Measurements from ENCODE around the gene CHST8.

Gene CHST8

DNA sequence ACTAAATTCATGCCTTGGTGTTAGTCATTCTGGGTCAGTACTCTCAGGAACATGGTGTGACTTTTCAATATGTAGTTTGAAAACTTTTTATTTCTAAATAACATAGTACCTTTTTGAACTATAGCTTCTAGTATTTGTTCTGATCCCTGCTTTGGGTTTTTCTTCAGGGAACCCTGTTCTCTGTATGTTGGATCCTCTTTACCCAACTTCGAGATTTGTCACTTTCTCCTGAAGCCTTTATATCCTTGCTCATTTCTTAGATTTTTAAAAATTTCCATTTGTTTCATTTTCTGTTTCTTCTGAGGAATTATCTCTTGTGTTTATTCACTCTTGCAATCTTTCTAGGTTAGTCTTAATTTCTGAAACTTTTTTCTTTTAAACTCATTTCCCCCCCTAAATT lies 12.4 kb upstream of the CHST8 start:
- Histone ChIP-seq H3K9me2 (replicated peaks; ENCODE audit: low read depth, low read length) (no peaks in the 10 kb centered on the region), H3K4me2 (ENCODE audit: low read depth, low read length, poor library complexity, severe bottlenecking) (no peak overlapping the region), H2AFZ (ENCODE audit: low read length) (no peak overlapping the region), H3F3A (ENCODE audit: low read depth) (no peaks in the 10 kb centered on the region), H3K9ac (ENCODE audit: low read depth, low read length, poor library complexity, severe bottlenecking) (no peak overlapping the region), H3K27me3 (ENCODE audit: insufficient read depth, low read length, poor library complexity, severe bottlenecking) (no peaks in the 10 kb centered on the region), H3K36me3 (ENCODE audit: insufficient read depth, low read length) (no peaks in the 10 kb centered on the region), H3K79me2 (ENCODE audit: insufficient read depth, low read length) (no peaks in the 10 kb centered on the region), H3K9me3 (ENCODE audit: insufficient read depth, low read depth, low read length) (0 out of 2 replicates have a peak, but pooled peaks cover 2% of the 10 kb centered on the region), H3K4me3 (ENCODE audit: low read length, poor library complexity, severe bottlenecking) (no peak overlapping the region), H4K20me1 (ENCODE audit: insufficient read depth, low read length, poor library complexity, severe bottlenecking) (no peaks in the 10 kb centered on the region), H3K4me1 (ENCODE audit: insufficient read depth, low read length, poor library complexity, severe bottlenecking) (no peaks in the 10 kb centered on the region)
- no peak for TF ChIP-seq EZH2phosphoT487 (IDR thresholded peaks at IDR 0.05; ENCODE audit: borderline replicate concordance)
- TF ChIP-seq, protein P1, sequence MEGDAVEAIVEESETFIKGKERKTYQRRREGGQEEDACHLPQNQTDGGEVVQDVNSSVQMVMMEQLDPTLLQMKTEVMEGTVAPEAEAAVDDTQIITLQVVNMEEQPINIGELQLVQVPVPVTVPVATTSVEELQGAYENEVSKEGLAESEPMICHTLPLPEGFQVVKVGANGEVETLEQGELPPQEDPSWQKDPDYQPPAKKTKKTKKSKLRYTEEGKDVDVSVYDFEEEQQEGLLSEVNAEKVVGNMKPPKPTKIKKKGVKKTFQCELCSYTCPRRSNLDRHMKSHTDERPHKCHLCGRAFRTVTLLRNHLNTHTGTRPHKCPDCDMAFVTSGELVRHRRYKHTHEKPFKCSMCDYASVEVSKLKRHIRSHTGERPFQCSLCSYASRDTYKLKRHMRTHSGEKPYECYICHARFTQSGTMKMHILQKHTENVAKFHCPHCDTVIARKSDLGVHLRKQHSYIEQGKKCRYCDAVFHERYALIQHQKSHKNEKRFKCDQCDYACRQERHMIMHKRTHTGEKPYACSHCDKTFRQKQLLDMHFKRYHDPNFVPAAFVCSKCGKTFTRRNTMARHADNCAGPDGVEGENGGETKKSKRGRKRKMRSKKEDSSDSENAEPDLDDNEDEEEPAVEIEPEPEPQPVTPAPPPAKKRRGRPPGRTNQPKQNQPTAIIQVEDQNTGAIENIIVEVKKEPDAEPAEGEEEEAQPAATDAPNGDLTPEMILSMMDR (conservative IDR thresholded peaks at IDR 0.05; ENCODE audit: low read length): no peak

DNA sequence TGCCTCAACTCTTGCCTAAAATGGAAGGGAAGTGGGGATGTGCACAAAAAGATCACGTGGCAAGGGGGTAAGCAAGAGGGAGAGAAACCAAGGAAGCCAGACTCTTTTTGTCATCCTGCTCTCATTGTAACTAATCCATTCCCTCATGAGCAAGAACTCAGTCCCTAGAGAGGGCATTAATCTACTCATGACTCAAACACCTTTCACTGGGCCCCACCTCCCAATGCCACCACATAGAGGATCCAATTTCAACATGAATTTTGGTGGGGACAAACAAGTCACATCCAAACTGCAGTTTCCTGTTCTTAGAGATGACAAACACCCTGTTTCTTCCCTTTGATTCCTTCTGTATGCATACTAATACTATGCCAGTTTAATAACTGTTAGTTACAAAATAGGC lies 11.2 kb upstream of the CHST8 start:
- no peaks in the 10 kb centered on the region for H3K36me3 ChIP-seq (ENCODE audit: insufficient read depth, low read length)
- H3K4me1 ChIP-seq (ENCODE audit: insufficient read depth, low read length, poor library complexity, severe bottlenecking): no peaks in the 10 kb centered on the region
- no peaks in the 10 kb centered on the region for H4K20me1 ChIP-seq (ENCODE audit: insufficient read depth, low read length, poor library complexity, severe bottlenecking)
- no peaks in the 10 kb centered on the region for H3K79me2 ChIP-seq (ENCODE audit: insufficient read depth, low read length)
- TF ChIP-seq EZH2phosphoT487 (IDR thresholded peaks at IDR 0.05; ENCODE audit: borderline replicate concordance): no peak
- TF ChIP-seq, protein P1 (conservative IDR thresholded peaks at IDR 0.05; ENCODE audit: low read length): no peak
- no peaks in the 10 kb centered on the region for H3K27me3 ChIP-seq (ENCODE audit: insufficient read depth, low read length, poor library complexity, severe bottlenecking)
- no peaks in the 10 kb centered on the region for H3F3A ChIP-seq (ENCODE audit: low read depth)
- H2AFZ ChIP-seq (ENCODE audit: low read length): no peak overlapping the region
- H3K9ac ChIP-seq (ENCODE audit: low read depth, low read length, poor library complexity, severe bottlenecking): no peak overlapping the region
- H3K4me3 ChIP-seq (ENCODE audit: low read length, poor library complexity, severe bottlenecking): no peak overlapping the region
- no peak overlapping the region for H3K4me2 ChIP-seq (ENCODE audit: low read depth, low read length, poor library complexity, severe bottlenecking)
- no peaks in the 10 kb centered on the region for H3K9me2 ChIP-seq (replicated peaks; ENCODE audit: low read depth, low read length)
- 0 out of 2 replicates have a peak, but pooled peaks cover 2% of the 10 kb centered on the region for H3K9me3 ChIP-seq (ENCODE audit: insufficient read depth, low read depth, low read length)

DNA sequence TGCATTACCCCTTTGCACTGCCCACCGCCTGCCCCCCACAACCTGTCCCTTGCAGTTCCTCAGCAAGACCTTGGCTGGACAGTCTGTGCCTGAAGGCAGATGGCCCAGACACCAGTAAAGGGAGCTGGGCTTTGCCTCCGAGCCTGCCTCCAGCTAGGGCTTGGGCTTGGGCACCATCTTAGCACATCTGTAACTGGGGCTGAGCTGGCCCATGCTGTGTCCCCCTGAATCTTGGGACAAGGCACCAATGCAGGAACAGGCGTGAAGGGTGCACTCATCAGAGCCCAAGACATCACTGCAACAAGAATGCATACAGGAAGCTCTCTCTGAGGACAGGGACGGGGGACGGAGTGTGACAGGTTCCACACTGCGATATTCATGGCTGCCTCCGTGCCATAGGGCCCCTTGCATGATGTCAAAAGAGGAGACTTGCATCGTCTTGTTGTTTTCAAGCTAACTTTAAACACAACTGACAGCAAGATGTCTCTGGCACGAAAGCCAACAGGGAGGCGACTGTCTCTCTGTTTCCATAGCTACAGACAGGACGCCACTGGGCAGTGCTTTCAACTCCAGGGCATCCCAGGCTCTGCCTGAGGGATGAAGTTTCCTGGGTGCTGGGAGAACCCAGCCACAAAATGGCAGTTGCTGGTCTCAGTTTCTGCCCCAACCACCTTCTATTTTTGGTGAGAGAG lies 8.7 kb upstream of the CHST8 start:
- no peaks in the 10 kb centered on the region for H3F3A ChIP-seq (ENCODE audit: low read depth)
- H3K36me3 ChIP-seq (ENCODE audit: insufficient read depth, low read length): no peaks in the 10 kb centered on the region
- TF ChIP-seq EZH2phosphoT487 (IDR thresholded peaks at IDR 0.05; ENCODE audit: borderline replicate concordance): no peak
- TF ChIP-seq, protein P1 (conservative IDR thresholded peaks at IDR 0.05; ENCODE audit: low read length): no peak
- no peaks in the 10 kb centered on the region for H4K20me1 ChIP-seq (ENCODE audit: insufficient read depth, low read length, poor library complexity, severe bottlenecking)
- H3K4me2 ChIP-seq (ENCODE audit: low read depth, low read length, poor library complexity, severe bottlenecking): no peak overlapping the region
- H3K4me1 ChIP-seq (ENCODE audit: insufficient read depth, low read length, poor library complexity, severe bottlenecking): no peaks in the 10 kb centered on the region
- H3K4me3 ChIP-seq (ENCODE audit: low read length, poor library complexity, severe bottlenecking): no peak overlapping the region
- H3K9me2 ChIP-seq (replicated peaks; ENCODE audit: low read depth, low read length): no peaks in the 10 kb centered on the region
- H3K27me3 ChIP-seq (ENCODE audit: insufficient read depth, low read length, poor library complexity, severe bottlenecking): no peaks in the 10 kb centered on the region
- H3K9me3 ChIP-seq (ENCODE audit: insufficient read depth, low read depth, low read length): 0 out of 2 replicates have a peak, but pooled peaks cover 2% of the 10 kb centered on the region
- H3K79me2 ChIP-seq (ENCODE audit: insufficient read depth, low read length): no peaks in the 10 kb centered on the region
- H3K9ac ChIP-seq (ENCODE audit: low read depth, low read length, poor library complexity, severe bottlenecking): no peak overlapping the region
- H2AFZ ChIP-seq (ENCODE audit: low read length): no peak overlapping the region

All from Loucy (cell line).